ENCODE measurements around the gene AATF.

DNA sequence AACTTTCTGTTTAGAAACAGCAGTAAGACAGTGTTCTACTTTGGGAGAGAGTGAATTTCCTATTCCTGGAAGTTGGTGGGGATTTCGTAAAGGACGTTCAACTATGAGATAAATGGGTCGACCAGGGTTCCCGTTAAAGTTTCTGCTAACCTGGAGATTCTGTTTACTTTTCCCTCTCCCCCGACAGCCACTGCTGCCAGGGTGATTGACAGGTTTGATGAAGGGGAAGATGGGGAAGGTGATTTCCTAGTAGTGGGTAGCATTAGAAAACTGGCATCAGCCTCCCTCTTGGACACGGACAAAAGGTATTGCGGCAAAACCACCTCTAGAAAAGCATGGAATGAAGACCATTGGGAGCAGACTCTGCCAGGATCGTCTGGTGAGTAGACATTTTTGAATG lies 1.3 kb downstream of the AATF start:
- no peak for TF ChIP-seq POLR2A (IDR thresholded peaks at IDR 0.05)
- no peak for TF ChIP-seq CTCF (IDR thresholded peaks at IDR 0.05 in 4 of 5, conservative IDR thresholded peaks at IDR 0.05 in 1 of 5)

All from gastrocnemius medialis (tissue), 4 donors.